Astrocyte of the spinal cord (primary cell): ENCODE data around the gene CABP4.

Source experiments
- DNase-seq: peaks from one replicate; pipeline ENCODE4 v3.0.0; 2011; ENCODE audit warnings: low read depth, low spot score
- H3K4me3 ChIP-seq: 2 replicates; pipeline ENCODE4 v1.5.1; 2011; ENCODE audit warnings: low read depth, mild to moderate bottlenecking, low read length, moderate library complexity
- in situ Hi-C: cut with HindIII; loops from 2 replicates; pipeline ENCODE4 v1.10.0; 2017; ENCODE audit warnings: low sequenced_read_pairs
- TF ChIP-seq, protein P1 (sequence below): IDR thresholded peaks from 2 replicates; pipeline ENCODE4 v1.5.1; 2012; ENCODE audit warnings: low read depth, mild to moderate bottlenecking, low read length, inconsistent platforms

The CABP4 gene

DNA sequence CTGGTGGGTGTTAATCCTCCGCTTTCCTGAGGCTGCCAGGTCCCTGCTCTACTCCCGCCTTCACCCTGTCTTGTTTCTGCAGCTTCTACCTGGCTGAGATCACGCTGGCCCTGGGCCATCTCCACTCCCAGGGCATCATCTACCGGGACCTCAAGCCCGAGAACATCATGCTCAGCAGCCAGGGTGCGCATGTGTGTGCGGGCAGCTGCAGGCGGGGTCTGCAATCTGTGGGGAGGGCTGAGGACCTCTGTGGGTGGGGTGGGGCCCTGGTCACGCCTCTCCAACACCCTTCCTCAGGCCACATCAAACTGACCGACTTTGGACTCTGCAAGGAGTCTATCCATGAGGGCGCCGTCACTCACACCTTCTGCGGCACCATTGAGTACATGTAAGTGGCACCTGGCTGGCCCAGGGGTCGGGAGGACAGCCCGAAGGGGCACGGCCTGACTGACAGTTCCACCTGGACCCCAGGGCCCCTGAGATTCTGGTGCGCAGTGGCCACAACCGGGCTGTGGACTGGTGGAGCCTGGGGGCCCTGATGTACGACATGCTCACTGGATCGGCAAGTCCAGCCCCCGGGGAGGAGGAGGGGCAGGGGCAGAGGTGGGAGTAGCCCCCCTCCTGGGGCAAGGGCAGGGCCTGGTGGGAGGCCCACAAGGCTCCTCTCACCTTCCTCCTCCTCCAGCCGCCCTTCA, 22.4 kb upstream of the CABP4 start:
- no peak for DNase-seq
- in situ Hi-C loops = no loop called here
- no peak overlapping the region for H3K4me3 ChIP-seq
- TF ChIP-seq, protein P1, sequence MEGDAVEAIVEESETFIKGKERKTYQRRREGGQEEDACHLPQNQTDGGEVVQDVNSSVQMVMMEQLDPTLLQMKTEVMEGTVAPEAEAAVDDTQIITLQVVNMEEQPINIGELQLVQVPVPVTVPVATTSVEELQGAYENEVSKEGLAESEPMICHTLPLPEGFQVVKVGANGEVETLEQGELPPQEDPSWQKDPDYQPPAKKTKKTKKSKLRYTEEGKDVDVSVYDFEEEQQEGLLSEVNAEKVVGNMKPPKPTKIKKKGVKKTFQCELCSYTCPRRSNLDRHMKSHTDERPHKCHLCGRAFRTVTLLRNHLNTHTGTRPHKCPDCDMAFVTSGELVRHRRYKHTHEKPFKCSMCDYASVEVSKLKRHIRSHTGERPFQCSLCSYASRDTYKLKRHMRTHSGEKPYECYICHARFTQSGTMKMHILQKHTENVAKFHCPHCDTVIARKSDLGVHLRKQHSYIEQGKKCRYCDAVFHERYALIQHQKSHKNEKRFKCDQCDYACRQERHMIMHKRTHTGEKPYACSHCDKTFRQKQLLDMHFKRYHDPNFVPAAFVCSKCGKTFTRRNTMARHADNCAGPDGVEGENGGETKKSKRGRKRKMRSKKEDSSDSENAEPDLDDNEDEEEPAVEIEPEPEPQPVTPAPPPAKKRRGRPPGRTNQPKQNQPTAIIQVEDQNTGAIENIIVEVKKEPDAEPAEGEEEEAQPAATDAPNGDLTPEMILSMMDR = no peak

DNA sequence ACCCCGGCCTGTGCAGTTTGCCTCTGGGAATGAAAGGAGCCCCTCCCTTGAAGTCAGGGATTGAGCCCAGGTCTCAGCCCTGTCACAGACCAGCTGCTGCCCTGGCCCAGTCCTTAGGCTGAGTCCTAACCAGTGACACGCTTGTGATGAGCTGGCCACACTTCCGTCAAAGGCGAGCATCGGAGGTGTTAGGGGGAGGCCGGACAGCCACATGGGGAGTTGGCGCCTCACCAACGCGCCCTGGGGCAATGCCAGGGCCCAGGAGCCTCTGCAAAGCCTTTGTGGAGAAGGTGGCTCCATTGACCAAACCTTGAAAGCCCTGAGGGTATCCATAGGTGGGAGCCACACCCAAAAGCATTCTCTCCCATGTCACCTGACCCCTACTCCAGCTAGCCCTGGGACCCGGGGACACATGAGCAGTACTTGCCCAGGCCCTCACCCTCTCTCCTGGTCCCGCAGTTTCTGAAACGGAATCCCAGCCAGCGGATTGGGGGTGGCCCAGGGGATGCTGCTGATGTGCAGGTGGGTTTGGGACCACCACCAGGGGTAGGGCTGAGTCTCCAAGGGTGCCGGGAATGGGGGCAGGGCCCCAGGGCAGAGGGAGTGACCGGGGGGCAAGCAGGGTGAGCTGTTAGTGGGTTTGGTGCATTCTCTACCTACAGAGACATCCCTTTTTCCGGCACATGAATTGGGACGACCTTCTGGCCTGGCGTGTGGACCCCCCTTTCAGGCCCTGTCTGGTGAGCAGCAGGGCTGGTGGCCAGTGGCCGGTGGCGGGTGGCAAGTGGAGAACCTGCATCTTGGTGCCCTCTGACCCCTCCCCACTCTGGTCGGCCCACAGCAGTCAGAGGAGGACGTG, 21.4 kb upstream of the CABP4 start:
- TF ChIP-seq, protein P1 = no peak
- no peak overlapping the region for H3K4me3 ChIP-seq
- no peak for DNase-seq
- in situ Hi-C loops = no loop called here

DNA sequence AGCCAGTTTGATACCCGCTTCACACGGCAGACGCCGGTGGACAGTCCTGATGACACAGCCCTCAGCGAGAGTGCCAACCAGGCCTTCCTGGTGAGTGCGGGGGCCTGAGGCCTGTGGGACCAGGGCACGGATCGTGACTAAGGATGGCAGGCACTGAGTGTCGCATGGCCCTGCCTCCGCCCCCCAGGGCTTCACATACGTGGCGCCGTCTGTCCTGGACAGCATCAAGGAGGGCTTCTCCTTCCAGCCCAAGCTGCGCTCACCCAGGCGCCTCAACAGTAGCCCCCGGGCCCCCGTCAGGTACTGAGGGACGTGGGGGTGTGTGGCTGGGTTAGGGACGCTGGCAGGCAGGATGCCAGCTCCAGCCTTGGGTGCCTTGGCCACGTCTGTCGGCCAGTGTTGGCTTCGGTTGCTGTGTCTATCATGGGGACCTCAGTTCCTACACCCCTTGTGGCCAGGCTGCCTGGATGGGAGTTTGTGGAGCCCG, 20.7 kb upstream of the CABP4 start:
- DNase-seq = no peak
- TF ChIP-seq, protein P1 = no peak
- in situ Hi-C loops = no loop called here
- no peak overlapping the region for H3K4me3 ChIP-seq

DNA sequence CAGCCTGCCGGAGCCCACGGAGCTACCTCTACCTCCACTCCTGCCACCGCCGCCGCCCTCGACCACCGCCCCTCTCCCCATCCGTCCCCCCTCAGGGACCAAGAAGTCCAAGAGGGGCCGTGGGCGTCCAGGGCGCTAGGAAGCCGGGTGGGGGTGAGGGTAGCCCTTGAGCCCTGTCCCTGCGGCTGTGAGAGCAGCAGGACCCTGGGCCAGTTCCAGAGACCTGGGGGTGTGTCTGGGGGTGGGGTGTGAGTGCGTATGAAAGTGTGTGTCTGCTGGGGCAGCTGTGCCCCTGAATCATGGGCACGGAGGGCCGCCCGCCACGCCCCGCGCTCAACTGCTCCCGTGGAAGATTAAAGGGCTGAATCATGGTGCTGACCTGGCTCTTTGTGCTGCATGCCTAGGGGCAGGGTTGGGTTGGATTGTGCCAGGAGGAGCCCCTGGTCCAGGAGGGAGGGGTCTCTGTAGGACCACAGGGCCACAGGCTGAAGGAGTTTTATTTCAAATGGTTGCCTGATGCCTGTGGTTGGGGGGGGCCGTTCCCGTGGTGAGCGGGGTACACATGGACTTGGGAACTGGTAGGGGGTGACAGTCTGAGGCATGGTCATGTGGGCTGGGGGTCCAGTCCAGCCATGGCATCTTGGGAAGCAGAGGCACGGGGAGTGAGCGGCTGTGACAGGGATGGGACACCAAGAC, 20.0 kb upstream of the CABP4 start:
- no peak for DNase-seq
- TF ChIP-seq, protein P1 = no peak
- in situ Hi-C loops = no loop called here
- no peak overlapping the region for H3K4me3 ChIP-seq

DNA sequence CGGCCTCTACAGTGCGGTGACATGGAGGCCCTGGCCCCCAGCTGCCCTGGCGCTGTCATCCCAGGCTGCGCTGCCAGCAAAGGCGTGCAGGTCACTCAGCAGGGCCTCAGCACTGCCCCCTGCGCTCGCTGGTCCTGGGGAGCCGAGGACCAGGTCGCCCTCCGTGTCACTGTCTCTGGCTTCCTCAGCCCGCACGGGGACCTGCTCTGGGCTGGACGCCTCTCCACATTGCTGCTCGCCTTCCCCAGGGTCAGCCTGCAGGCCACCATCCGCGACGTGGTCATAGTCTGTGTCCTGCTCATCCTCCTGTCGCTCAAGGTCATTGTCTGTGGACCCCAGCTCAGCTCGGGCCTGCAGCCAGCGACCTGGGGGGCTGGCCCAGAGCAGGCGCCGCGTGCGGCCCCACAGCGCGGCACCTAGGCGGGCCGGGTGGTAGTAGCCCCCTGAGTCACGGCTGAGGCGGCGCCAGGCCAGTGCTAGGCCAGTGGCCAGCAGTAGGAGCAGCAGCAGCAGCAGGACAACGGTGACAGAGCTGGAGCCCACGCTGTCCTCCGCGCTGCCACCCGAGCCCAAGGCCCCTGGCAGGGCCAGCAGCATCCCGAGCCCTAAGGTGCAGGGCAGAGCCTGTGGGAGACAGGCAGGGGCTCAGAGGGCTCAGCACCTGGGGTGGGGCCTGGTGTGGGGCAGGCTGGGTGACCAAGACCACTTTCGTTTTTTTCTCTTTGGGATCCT, 19.3 kb upstream of the CABP4 start:
- TF ChIP-seq, protein P1 = no peak
- DNase-seq = no peak
- H3K4me3 ChIP-seq = no peak overlapping the region
- in situ Hi-C loops = no loop called here
